Cardiac fibroblast (primary cell): ENCODE results near the gene KCNQ1OT1.
"Not testable (repeated sequence)": the region's sequence is repeated elsewhere in the genome, so short reads cannot be mapped to it uniquely, and the experiment has no call there.

Source experiments
- DNase-seq, 2 donors: peaks; one replicate each; pipeline versions ENCODE4 v3.0.0 to v3.0.0-alpha.2; 2010; ENCODE audit warnings: low read depth in 2 of 2
- H3K4me3 ChIP-seq, 2 donors: replicated peaks in 1 of 2; 1 replicate in 1 of 2; 2 replicates in 1 of 2; pipeline ENCODE4 v1.5.1; 2011; ENCODE audit warnings: low read depth in 2 of 2, low read length in 2 of 2, mild to moderate bottlenecking in 2 of 2, moderate library complexity in 1 of 2
- TF ChIP-seq, protein P1 (sequence below): IDR thresholded peaks from one replicate; pipeline ENCODE4 v1.5.1; 2011; ENCODE audit warnings: low read depth, mild to moderate bottlenecking, low read length, inconsistent platforms

The KCNQ1OT1 gene

DNA sequence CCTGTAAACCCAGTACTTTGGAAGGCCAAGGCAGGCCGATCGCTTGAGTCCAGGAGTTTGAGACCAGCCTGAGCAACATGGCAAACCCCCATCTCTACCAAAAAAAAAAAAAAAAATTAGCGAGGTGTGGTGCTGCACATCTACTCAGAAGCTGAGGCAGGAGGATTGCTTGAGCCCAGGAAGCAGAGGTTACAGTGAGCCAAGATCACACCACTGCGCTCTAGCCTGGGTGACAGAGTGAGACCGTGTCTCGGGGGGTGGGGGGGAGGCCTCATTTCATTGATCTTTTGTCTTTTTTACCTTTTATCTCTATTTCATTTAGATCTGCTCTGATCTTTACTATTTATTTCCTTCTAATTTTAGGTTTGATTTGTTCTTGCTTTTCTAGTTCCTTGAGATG lies 51.8 kb downstream of the KCNQ1OT1 start:
- TF ChIP-seq, protein P1, sequence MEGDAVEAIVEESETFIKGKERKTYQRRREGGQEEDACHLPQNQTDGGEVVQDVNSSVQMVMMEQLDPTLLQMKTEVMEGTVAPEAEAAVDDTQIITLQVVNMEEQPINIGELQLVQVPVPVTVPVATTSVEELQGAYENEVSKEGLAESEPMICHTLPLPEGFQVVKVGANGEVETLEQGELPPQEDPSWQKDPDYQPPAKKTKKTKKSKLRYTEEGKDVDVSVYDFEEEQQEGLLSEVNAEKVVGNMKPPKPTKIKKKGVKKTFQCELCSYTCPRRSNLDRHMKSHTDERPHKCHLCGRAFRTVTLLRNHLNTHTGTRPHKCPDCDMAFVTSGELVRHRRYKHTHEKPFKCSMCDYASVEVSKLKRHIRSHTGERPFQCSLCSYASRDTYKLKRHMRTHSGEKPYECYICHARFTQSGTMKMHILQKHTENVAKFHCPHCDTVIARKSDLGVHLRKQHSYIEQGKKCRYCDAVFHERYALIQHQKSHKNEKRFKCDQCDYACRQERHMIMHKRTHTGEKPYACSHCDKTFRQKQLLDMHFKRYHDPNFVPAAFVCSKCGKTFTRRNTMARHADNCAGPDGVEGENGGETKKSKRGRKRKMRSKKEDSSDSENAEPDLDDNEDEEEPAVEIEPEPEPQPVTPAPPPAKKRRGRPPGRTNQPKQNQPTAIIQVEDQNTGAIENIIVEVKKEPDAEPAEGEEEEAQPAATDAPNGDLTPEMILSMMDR = no peak
- H3K4me3 ChIP-seq = no peak overlapping the region
- no peak for DNase-seq

DNA sequence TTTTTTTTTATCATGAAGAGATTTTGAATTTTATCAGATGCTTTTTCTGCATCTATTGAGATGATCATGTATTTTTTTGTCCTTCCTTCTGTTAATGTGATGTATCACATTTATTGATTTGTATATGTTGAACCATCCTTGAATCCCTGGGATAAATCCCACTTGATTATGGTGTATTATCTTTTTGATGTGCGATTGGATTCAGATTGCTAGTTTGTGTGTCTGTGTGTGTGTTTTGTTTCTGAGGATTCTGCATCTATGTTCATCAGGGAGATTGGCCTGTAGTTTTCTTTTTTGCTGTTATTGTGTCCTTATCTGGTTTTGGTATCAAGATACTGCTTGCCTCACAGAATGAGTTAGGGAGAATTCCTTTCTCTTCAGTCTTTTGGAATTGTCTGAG lies 52.6 kb downstream of the KCNQ1OT1 start:
- DNase-seq = no peak
- H3K4me3 ChIP-seq = no peak overlapping the region
- TF ChIP-seq, protein P1 = no peak

DNA sequence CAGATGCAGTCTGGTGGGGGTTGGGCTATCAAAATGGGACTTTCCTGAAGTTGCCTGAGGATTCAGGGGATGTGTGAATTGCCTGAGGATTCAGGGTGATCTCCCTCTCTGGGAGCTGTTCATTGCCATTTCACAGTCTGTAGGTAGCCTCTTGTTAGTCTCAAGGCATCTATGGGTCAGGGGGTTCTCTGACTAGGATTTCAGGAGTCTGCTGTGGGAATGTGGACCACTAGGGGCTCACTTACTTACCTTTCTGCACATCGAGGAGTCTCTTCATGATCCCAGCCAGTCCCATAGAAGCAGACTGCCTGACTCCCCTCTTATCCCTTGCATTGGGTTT lies 54.0 kb downstream of the KCNQ1OT1 start:
- TF ChIP-seq, protein P1 = no peak
- no peak for DNase-seq
- H3K4me3 ChIP-seq = no peak overlapping the region

DNA sequence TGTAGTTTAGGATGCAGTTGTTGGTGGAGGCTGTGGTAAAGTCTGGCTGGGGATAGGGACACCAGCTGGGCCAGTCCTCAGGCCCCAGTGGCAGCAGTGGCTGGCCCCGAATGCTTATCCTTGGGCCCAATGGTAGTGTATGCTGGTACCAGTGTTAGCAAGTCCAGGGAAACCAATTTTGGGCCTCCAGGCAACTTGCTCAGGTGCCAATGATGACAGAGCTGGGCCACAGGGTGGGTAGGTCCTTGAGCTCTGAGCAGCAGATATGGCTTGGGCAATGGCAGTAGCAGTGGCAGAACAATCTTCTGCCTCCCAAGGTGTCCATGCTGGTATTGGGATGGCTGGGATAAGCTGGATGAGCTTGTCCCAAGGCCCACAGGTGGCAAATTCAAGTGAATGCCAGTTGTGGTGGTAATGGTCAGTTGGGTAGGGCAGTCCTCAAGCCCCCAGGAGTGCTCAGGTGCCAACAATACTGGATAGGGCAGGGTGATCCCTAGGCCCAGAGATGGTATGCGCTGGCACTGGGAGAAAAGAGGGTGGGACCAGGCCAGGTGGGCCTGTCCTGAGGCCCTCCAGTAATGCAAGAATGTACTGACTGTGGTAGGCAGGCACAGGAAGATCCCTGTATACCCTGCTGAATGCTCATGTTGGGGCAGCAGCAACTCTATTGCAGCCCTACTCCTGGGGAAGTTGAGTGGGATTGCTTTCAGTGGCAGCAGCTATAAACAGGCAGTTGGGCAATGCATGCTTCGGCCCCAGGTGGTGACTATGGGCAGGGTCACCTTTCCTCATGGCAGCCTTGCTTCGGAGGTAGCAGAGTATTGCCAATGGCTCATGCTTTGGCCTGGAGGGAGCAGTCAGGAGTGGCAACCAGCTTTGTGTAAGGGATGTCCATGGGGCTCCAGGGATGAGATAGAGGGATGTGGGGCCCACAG lies 54.7 kb downstream of the KCNQ1OT1 start:
- TF ChIP-seq, protein P1 = no peak
- no peak overlapping the region for H3K4me3 ChIP-seq
- DNase-seq = no peak

DNA sequence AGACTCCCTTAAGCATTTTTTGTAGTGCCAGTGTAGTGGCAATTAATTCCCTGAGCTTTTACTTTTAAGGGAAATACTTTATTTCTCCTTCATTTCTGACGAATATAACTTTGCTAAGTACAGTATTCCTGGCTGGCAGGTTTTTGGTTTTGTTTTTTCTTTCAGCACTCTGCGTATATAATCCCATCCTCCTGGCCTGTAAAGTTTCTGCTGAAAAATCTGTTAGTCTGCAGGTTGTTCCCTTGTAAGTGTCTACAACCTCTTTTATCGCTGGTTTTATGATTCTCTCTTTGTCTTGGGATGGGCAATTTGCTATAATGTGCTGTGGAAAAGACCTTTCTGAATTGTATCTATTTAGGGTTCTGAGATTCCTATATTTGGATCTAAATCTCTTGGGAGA lies 56.0 kb downstream of the KCNQ1OT1 start:
- DNase-seq = no peak
- TF ChIP-seq, protein P1 = no peak
- no peak overlapping the region for H3K4me3 ChIP-seq

DNA sequence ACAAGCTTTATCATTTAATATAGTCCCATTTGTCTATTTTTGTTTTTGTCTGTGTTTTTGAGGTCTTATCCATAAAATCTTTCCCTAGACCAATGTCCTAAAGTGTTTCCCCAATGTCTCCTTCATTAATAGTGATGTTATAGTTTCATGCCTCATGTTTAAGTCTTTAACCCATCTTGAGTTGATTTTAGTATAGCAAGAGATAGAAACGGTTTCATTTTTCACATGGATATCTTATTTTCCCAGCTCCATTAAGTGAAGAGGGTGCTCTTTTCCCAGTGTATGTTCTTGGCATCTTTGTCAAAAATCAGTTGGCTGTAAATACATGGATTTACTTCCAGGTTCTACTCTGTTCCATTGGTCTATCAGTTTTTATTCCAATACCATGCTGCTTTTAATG lies 58.2 kb downstream of the KCNQ1OT1 start:
- no peak overlapping the region for H3K4me3 ChIP-seq
- TF ChIP-seq, protein P1 = no peak
- no peak for DNase-seq

DNA sequence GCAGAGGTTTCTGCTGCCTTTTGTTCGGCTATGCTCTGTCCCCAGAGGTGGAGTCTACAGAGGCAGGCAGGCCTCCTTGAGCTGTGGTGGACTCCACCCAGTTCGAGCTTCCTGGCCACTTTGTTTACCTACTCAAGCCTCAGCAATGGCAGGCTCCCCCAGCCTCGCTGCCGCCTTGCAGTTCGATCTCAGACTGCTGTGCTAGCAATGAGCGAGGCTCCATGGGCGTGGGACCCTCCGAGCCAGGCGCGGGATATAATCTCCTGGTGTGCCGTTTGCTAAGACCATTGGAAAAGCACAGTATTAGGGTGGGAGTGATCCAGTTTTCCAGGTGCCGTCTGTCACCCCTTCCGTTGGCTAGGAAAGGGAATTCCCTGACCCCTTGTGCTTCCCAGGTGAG lies 60.0 kb downstream of the KCNQ1OT1 start:
- not testable (repeated sequence) for H3K4me3 ChIP-seq, DNase-seq
